GM19025 (cell line): ENCODE results near the gene E4F1.

Experiments used
- ATAC-seq: cut with Tn5 transposase; IDR thresholded peaks from one replicate; pipeline ENCODE4 v1.9.1; 2021; ENCODE audit warnings: mild to moderate bottlenecking, low read depth, moderate library complexity; ENCODE audit not compliant: unreplicated experiment

E4F1 gene

GRCh38 chr16:2270588-2271470, 47.4 kb downstream of the E4F1 start:
- ATAC-seq, result no peak

- no peak for ATAC-seq
These were observed 48.6 kb downstream of the E4F1 start for GRCh38 chr16:2271848-2272461.

GRCh38 chr16:2273484-2273883, 50.1 kb downstream of the E4F1 start:
- no peak for ATAC-seq

GRCh38 chr16:2273931-2274330, 50.5 kb downstream of the E4F1 start:
- ATAC-seq, result no peak

GRCh38 chr16:2275476-2276367, 52.3 kb downstream of the E4F1 start:
- ATAC-seq, result no peak

GRCh38 chr16:2276368-2277195, 53.2 kb downstream of the E4F1 start:
- no peak for ATAC-seq

GRCh38 chr16:2277466-2278271, 54.3 kb downstream of the E4F1 start:
- no peak for ATAC-seq

- no peak for ATAC-seq
These were observed 54.8 kb downstream of the E4F1 start for GRCh38 chr16:2278272-2278608.

GRCh38 chr16:2278956-2279800, 55.8 kb downstream of the E4F1 start:
- ATAC-seq, result no peak

- ATAC-seq, result no peak
These were observed 57.1 kb downstream of the E4F1 start for GRCh38 chr16:2280461-2280860.

GRCh38 chr16:2280981-2281542, 57.7 kb downstream of the E4F1 start:
- ATAC-seq, result no peak

GRCh38 chr16:2282262-2282661, 58.9 kb downstream of the E4F1 start:
- ATAC-seq, result no peak

GRCh38 chr16:2282866-2283555, 59.6 kb downstream of the E4F1 start:
- ATAC-seq, result no peak

- no peak for ATAC-seq
These were observed 60.8 kb downstream of the E4F1 start for GRCh38 chr16:2284001-2284770.

- no peak for ATAC-seq
These were observed 61.6 kb downstream of the E4F1 start for GRCh38 chr16:2284797-2285576.
